GM12878 (cell line): ENCODE data around the gene UBAP1L. TPM values are rescaled to one million over a fixed set of nuclear protein-coding genes. Genes with fewer than 3 reads are reported as not detected.

ENCODE experiments used
- ATAC-seq: fragments of 200-7000 bp; cut with Tn5 transposase; 3 replicates; pipeline ENCODE4 v1.9.1; 2020; ENCODE audit warnings: mild to moderate bottlenecking, moderate library complexity
- BruUV-seq: library from RNA; stranded (reverse); fragments of 400-500 nt; replicated peaks from 2 replicates; lab custom pipeline; 2021; lab: Mats Ljungman, UMichigan
- CTCF ChIA-PET: fragments of 300-600 bp; sonication (Branson Sonifier 250); formaldehyde crosslinking; extraction: SDS; loops from one replicate; lab custom pipeline; 2021; ENCODE audit warnings: inconsistent platforms; lab: Yijun Ruan, JAX
- POLR2A ChIA-PET: fragments of 350-600 bp; formaldehyde crosslinking; extraction: SDS; loops from one replicate; lab custom pipeline; 2021; ENCODE audit warnings: inconsistent platforms; lab: Charles Lee
- RAD21 ChIA-PET: fragments of 300-600 bp; sonication (Branson Sonifier 250); formaldehyde crosslinking; loops from one replicate; lab custom pipeline; 2023; ENCODE audit warnings: antibody characterized with exemption; ENCODE audit not compliant: unreplicated experiment; lab: Charles Lee
- SMC1A ChIA-PET: fragments of 300-600 bp; sonication (Branson Sonifier 250); formaldehyde crosslinking; loops from one replicate; lab custom pipeline; 2023; ENCODE audit not compliant: unreplicated experiment, uncharacterized antibody; lab: Charles Lee
- DNase-seq: peaks from one replicate; pipeline ENCODE4 v3.0.0-alpha.2; 2011; ENCODE audit warnings: low read depth, low spot score
- FAIRE-seq: peaks from 3 replicates; lab custom pipeline; 2011; peaks lifted over from hg19 to GRCh38; lab: Jason Lieb, UNC
- H2AFZ ChIP-seq: 2 replicates; pipeline ENCODE4 v1.6.0; 2011; ENCODE audit warnings: low read depth, low read length, control low read depth; ENCODE audit not compliant: control insufficient read depth
- H3K27ac ChIP-seq: 2 replicates; pipeline ENCODE4 v1.5.1; 2011; ENCODE audit warnings: control low read depth; ENCODE audit not compliant: control insufficient read depth, insufficient read depth
- H3K27me3 ChIP-seq, 2 experiments: replicated peaks in 1 of 2; 2 replicates each; pipeline versions ENCODE4 v1.6.0 to v1.6.1; 2011; ENCODE audit warnings: low read length in 1 of 2; ENCODE audit not compliant: control insufficient read depth in 2 of 2, insufficient read depth in 2 of 2
- H3K36me3 ChIP-seq, 2 experiments: 2 replicates each; pipeline ENCODE4 v1.5.1; 2011; ENCODE audit warnings: low read length in 1 of 2; ENCODE audit not compliant: control insufficient read depth in 2 of 2, insufficient read depth in 2 of 2
- H3K4me1 ChIP-seq: 2 replicates; pipeline ENCODE4 v1.6.1; 2011; ENCODE audit warnings: mild to moderate bottlenecking, low read length, moderate library complexity, mixed read lengths; ENCODE audit not compliant: control insufficient read depth, insufficient read depth
- H3K4me2 ChIP-seq: 2 replicates; pipeline ENCODE4 v1.6.0; 2011; ENCODE audit warnings: control low read depth; ENCODE audit not compliant: control insufficient read depth, insufficient read depth
- H3K4me3 ChIP-seq: fragments of 200-600 bp; sonication (generic); 2 replicates; pipeline ENCODE4 v1.5.1; 2016
- H3K79me2 ChIP-seq: 2 replicates; pipeline ENCODE4 v1.6.0; 2011; ENCODE audit warnings: low read length; ENCODE audit not compliant: control insufficient read depth, insufficient read depth
- H3K9ac ChIP-seq: 2 replicates; pipeline ENCODE4 v1.8.0; 2011; ENCODE audit warnings: low read length, control low read depth, mixed read lengths; ENCODE audit not compliant: control insufficient read depth, insufficient read depth
- H3K9me3 ChIP-seq: replicated peaks from 3 replicates; pipeline ENCODE4 v1.5.1; 2011; ENCODE audit warnings: mild to moderate bottlenecking, low read length; ENCODE audit not compliant: control insufficient read depth, insufficient read depth
- H4K20me1 ChIP-seq: 2 replicates; pipeline ENCODE4 v1.6.0; 2011; ENCODE audit not compliant: control insufficient read depth, insufficient read depth
- CHD1 ChIP-seq: IDR thresholded peaks from 2 replicates; pipeline ENCODE4 v1.6.1; 2012; ENCODE audit warnings: low read depth, low read length, improper control_type of control experiment
- HDAC6 ChIP-seq: fragments of 200-600 bp; sonication (generic); IDR thresholded peaks from one replicate; pipeline ENCODE4 v1.8.0; 2017; ENCODE audit warnings: antibody characterized with exemption; ENCODE audit not compliant: unreplicated experiment
- IRF4 ChIP-seq: IDR thresholded peaks from 2 replicates; pipeline ENCODE4 v1.6.1; 2011; ENCODE audit warnings: low read depth, low read length
- POU2F2 ChIP-seq: IDR thresholded peaks from 3 replicates; pipeline ENCODE4 v1.6.1; 2011; ENCODE audit warnings: low read depth, mild to moderate bottlenecking, low read length, borderline replicate concordance
- RAD21 ChIP-seq: IDR thresholded peaks from 2 replicates; pipeline ENCODE4 v1.6.1; 2011; ENCODE audit warnings: mild to moderate bottlenecking, low read depth, low read length, moderate library complexity; ENCODE audit not compliant: insufficient read depth
- RB1 ChIP-seq: fragments of 450-650 bp; formaldehyde crosslinking; IDR thresholded peaks from 2 replicates; pipeline ENCODE4 v1.6.1; 2017; ENCODE audit warnings: mild to moderate bottlenecking, borderline replicate concordance
- SMC3 ChIP-seq: IDR thresholded peaks from 2 replicates; pipeline ENCODE4 v1.6.1; 2011; ENCODE audit warnings: low read length, improper control_type of control experiment, borderline replicate concordance
- WGBS: methylation state at CpG from one replicate; pipeline ENCODE4 v1.1.6; 2016; ENCODE audit warnings: low lambda C conversion rate; ENCODE audit not compliant: insufficient replicate concordance, insufficient coverage; ENCODE audit errors: missing lambda C conversion rate; 5-methylcytosine and 5-hydroxymethylcytosine counted together
- in situ Hi-C: fragments of 300-500 bp; cut with MboI; formaldehyde crosslinking; loops from 9 replicates; pipeline ENCODE4 v1.14.3; 2018; ENCODE audit warnings: mixed read lengths
- intact Hi-C: fragments of 100-400 bp; cut with micrococcal nuclease; formaldehyde crosslinking; loops from one replicate; pipeline ENCODE4 v1.14.2; 2022; ENCODE audit not compliant: unreplicated experiment
- polyA plus RNA-seq, 11 experiments: library from polyadenylated mRNA; depleted of rRNA in 4 of 11; unstranded in 6 of 11; stranded (reverse) in 5 of 11; fragments of >200 nt; fragmentation: Nextera tagmentation in 4 of 11; fragmentation: Illumina TruSeq in 1 of 11; extraction: Ambion mirVana in 4 of 11; extraction: Trizol in 1 of 11; gene quantifications; 1 replicate in 1 of 11; 2 replicates in 10 of 11; pipeline versions ENCODE4 v1.2.1 to v1.2.3, GENCODE V29; 2011 to 2016; ENCODE audit warnings: inconsistent platforms in 2 of 11, missing spikeins in 2 of 11, low read depth in 1 of 11
- total RNA-seq, 4 experiments: library from RNA; depleted of rRNA in 3 of 4; stranded (reverse); fragments of >200 nt in 3 of 4; fragmentation: Illumina TruSeq in 1 of 4; extraction: Trizol in 1 of 4; gene quantifications; 2 replicates each; pipeline versions ENCODE4 v1.2.1 to v1.2.3, GENCODE V29; 2013 to 2021
- TF ChIP-seq, protein P1 (sequence below), 3 experiments: IDR thresholded peaks in 2 of 3; conservative IDR thresholded peaks in 1 of 3; 2 replicates each; pipeline ENCODE4 v1.5.1; 2011; ENCODE audit warnings: low read depth in 3 of 3, low read length in 3 of 3, mild to moderate bottlenecking in 3 of 3, control low read depth in 2 of 3, moderate library complexity in 2 of 3, inconsistent platforms in 1 of 3, mixed read lengths in 1 of 3; ENCODE audit not compliant: control insufficient read depth in 2 of 3, insufficient read depth in 1 of 3; ENCODE audit errors: extremely low read depth in 1 of 3

Gene UBAP1L
- total and polyA plus RNA-seq, 10 of the 15 experiments (the other 5 are each of a cell fraction or from before 2014, with no cell fraction given): 0.03 to 2.6 (median 1.0) TPM

DNA sequence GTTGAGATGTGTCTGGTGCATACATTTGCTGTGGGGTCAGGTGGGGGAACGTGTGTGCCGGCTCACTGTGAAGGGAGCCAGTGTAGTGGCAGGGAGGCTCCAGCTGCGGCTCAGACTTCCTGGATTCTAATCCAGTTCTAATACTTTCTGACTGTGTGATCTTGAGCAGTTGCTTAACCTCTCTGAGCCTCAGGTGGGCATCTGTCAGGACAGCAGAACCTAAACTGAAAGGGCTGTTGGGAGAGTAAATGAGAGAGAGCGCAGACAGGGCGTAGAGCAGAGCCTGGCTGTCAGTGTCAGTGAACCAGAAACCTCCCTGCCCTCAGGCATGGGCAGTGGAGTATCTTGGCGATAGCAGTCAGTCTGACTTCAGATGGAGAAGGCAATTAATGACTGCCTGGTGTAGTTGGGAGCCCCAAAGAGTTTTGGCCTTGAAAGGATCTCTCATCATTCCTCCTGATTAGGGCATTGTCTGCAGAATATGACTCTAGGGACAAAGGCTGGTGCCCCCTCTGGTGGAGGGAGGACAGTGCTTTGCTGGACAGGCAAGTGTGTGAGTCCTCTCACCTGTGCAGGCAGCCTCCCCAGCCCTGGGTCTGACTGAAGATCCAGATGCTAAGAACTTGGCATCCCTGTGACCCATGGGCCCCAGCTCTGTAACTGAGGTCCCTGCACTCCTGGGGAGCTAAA lies 28.9 kb downstream of the UBAP1L start:
- Histone ChIP-seq H3K9ac (no peak overlapping the region), H3K4me2 (no peak overlapping the region), H3K79me2 (no peaks in the 10 kb centered on the region), H3K4me1 (no peaks in the 10 kb centered on the region), H4K20me1 (peaks cover 2% of the 10 kb centered on the region; the same call in 1 of the 2 replicates), H3K9me3 (no peaks in the 10 kb centered on the region), H3K27ac (no peak overlapping the region), H3K36me3 (no peaks in the 10 kb centered on the region), H3K27me3 (peaks cover 0 to 6% of the 10 kb centered on the region in 2 experiments; a peak in 1 of 4 replicates), H3K4me3 (no peak overlapping the region), H2AFZ (no peak overlapping the region)
- intact Hi-C loops: loop anchor here (10.0 kb wide), 1 partner anchor 351 kb away; no protein-coding TSS in a partner anchor
- in situ Hi-C loops: no loop called here
- peak; percentile 83 for ATAC-seq
- no peak for FAIRE-seq
- no TSS peak for BruUV-seq
- no peak for DNase-seq
- peak; percentile 36; the same call in 1 of the 2 replicates for TF ChIP-seq SMC3
- TF ChIP-seq HDAC6: no peak
- peak; percentile 55 for TF ChIP-seq RAD21
- no peak for TF ChIP-seq POU2F2
- TF ChIP-seq CHD1: no peak
- TF ChIP-seq IRF4: no peak
- TF ChIP-seq, protein P1, sequence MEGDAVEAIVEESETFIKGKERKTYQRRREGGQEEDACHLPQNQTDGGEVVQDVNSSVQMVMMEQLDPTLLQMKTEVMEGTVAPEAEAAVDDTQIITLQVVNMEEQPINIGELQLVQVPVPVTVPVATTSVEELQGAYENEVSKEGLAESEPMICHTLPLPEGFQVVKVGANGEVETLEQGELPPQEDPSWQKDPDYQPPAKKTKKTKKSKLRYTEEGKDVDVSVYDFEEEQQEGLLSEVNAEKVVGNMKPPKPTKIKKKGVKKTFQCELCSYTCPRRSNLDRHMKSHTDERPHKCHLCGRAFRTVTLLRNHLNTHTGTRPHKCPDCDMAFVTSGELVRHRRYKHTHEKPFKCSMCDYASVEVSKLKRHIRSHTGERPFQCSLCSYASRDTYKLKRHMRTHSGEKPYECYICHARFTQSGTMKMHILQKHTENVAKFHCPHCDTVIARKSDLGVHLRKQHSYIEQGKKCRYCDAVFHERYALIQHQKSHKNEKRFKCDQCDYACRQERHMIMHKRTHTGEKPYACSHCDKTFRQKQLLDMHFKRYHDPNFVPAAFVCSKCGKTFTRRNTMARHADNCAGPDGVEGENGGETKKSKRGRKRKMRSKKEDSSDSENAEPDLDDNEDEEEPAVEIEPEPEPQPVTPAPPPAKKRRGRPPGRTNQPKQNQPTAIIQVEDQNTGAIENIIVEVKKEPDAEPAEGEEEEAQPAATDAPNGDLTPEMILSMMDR (IDR thresholded peaks at IDR 0.05 in 2 of 3, conservative IDR thresholded peaks at IDR 0.05 in 1 of 3; ENCODE audit: control insufficient read depth in 2 of 3, extremely low read depth in 1 of 3, insufficient read depth in 1 of 3, low read depth in 3 of 3, low read length in 3 of 3): peak; percentile 40 to 51 (median 45)
- no peak for TF ChIP-seq RB1
- CTCF ChIA-PET: interaction anchor here (0.8 to 2.6 kb wide), 8 partner anchors 15 to 355 kb away, joined by 3 to 8 read pairs (median 4); no protein-coding TSS in a partner anchor
- RAD21 ChIA-PET: interaction anchor here (1.0 to 1.6 kb wide), 2 partner anchors 52 to 355 kb away, joined by 3 to 4 read pairs; no protein-coding TSS in a partner anchor
- POLR2A ChIA-PET: no interaction called here
- SMC1A ChIA-PET: interaction anchor here (1.1 to 1.8 kb wide), 2 partner anchors 31 to 33 kb away, joined by 4 to 7 read pairs; no protein-coding TSS in a partner anchor
- WGBS: 64% methylated on average over 6 of the region's 6 CpGs
